ENCODE measurements around the gene CAPS.

The CAPS gene

DNA sequence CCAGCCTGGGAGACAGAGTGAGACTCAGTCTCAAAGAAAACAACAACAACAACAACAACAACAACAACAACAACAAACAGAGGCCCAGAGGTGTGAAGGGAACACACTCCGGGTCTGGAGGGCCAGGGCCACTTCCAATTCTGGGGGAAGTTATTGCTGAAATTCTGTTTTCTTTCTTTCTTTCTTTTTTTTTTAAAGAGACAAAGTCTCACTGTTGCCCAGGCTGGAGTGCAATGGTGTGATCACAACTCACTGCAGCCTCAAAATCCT is 3.5 kb upstream of the CAPS start:
- DNase-seq (ENCODE audit: low read depth), result no peak

DNA sequence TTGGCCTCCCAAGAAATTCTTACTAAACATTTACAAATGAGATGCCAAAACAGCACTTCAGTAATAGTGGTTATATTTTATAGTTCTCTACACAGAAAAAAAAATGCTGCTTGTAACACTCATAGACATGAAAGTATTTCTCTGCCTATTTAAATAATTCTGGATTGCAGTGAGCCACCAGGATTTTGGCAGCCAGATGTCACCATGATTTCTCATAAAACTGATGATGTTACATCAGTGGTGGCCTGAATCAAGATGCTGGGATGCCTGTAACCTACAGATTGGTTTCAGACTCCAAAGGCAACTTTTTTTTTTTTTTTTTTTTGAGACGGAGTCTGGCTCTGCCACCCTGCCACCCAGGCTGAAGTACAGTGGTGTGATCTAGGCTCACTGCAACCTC is 2.7 kb upstream of the CAPS start:
- DNase-seq (ENCODE audit: low read depth), result no peak

DNA sequence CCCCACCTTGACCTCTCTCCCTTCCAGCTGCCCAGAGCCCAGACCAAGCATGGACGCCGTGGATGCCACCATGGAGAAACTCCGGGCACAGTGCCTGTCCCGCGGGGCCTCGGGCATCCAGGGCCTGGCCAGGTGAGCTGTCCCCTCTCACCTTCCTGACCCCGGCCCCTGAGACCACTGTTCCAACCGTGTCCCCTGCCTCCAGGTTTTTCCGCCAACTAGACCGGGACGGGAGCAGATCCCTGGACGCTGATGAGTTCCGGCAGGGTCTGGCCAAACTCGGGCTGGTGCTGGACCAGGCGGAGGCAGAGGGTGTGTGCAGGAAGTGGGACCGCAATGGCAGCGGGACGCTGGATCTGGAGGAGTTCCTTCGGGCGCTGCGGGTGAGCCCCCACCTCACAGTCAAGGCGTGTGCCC is 312 bp downstream of the CAPS start:
- no peak for DNase-seq (ENCODE audit: low read depth)

DNA sequence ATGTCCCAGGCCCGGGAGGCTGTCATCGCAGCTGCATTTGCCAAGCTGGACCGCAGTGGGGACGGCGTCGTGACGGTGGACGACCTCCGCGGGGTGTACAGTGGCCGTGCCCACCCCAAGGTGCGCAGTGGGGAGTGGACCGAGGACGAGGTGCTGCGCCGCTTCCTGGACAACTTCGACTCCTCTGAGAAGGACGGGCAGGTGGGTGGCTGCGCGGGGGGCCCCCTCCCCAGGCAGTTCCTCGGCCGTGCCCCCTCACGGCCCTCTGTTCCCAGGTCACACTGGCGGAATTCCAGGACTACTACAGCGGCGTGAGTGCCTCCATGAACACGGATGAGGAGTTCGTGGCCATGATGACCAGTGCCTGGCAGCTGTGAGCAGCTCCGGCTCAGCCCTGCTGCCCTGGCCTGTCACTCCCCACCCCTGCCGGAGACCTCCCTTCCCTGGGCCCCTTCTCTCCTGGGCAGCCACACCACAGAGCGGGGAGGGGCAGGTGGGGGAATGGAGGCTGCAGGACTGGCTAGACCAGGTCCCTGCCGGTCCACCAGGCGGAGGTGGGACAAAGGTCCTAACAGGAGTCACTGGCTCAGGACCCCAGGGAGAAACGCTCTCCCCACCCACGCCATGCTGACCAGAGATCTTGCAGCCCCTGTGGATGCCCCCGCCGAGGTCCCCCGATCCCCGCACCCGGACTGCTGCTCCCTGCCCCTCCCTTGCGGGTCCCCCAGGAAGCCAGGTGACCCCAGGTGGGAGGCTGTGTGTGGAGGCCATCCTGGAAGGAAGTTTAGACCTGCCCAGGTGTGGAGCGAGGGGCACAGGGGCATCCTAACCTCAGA is 1.1 kb downstream of the CAPS start:
- DNase-seq (ENCODE audit: low read depth), result no peak

DNA sequence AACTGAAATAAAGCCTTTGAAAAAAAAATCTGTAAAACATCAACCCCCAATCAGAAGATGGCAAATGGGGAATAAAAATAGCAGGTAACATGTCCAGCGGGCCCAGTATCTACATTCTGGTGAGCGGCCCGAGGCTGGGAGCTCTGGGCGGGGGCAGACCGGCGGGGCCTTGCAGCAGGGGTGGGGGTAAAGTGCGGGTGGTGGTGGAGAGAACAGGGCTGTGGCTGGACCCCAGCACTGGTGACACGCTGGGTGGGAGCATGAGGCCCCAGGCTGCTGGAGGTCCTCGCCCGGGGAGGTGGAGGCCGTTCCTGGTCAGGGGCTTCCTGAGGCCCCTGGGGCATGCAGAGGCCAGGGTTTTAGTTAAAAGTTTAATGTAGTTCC is 1.7 kb downstream of the CAPS start:
- DNase-seq (ENCODE audit: low read depth), result no peak

DNA sequence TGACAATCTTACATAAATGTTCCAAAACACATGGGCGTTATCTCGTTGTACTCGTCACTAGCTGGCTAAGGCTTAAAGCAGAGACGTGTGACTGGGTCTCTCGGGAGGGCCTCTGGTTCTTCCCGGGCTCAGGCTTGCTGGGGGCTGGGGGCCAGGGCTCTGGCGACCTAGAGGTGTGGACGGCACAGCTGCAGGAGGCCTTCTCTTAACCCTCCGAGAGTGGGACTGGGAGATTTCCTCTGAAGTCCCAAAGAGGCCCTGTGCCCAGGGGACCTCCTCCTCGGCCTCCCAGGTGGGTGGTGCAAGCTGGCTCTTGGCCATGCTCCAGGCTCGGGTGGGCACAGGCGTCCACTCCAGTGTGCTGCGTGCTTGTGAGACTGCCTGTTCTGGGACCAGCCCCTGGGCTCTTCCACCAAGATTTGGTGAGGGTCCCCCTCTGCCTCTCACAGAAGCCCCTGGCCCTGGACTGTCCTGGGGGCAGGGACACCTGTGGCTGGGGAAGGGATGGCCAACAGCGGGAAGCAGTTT is 2.2 kb downstream of the CAPS start:
- no peak for DNase-seq (ENCODE audit: low read depth)

DNA sequence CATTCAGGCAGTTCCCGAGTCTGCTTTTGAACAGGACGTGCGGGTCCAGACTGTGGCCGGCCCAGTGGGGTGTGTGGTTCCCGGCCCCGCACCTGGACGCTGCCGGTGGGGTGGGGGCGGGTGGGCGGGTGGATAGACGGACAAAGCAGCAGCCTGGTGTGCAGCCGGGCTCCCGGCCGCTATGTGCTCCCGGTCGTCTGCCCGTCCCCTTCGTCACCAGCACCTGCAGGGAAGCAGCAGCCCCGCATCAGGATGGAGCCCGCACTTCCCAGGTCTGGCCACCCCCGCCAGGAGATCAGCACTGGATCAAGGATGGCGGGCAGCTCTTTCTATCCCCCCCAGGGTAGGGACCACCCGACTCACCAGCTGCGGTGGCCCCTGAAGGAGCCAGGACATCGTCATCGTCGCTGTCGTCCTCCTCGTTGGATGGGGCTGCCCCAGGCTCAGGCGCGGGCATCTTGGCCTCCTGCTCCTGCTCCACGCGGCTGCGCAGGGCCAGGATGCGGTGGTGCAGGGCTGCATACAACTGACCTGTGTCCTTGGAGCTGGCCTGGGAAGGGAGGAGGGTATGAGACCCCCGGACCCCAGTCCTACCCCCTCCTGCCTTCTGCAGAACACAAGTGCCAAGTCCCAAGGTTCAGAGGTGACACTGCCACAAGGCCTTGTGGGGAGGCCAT is 3.5 kb downstream of the CAPS start:
- DNase-seq (ENCODE audit: low read depth), result no peak

DNA sequence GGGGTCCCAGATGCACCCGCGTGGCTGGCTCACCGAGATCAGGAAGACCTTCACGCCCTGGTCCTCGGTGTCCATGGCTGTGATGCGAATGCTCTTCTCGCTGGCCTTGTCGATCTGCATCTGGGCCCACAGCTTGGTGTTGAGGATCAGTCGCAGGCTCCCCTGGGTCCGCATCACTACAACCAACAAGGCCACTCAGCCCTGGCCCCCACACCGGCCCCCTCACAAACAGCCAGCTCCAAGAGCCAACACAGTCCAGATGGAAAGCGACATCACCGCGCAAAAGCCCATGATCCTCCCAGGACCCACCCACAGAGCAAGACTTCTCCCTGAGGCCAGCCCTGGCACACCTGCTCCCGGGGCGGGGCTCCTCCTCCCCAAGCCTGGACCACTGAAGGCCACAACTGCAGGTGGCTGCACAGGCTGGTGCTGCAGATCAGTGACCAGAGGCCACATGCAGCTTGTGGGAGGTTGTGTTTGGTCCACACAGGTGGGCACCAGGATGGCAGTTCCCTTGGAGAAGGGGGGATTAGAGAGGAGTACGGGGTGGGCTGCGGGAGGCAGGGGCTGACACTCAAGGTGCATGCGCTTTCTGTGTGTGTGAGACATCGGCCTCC is 4.5 kb downstream of the CAPS start:
- no peak for DNase-seq (ENCODE audit: low read depth)

DNA sequence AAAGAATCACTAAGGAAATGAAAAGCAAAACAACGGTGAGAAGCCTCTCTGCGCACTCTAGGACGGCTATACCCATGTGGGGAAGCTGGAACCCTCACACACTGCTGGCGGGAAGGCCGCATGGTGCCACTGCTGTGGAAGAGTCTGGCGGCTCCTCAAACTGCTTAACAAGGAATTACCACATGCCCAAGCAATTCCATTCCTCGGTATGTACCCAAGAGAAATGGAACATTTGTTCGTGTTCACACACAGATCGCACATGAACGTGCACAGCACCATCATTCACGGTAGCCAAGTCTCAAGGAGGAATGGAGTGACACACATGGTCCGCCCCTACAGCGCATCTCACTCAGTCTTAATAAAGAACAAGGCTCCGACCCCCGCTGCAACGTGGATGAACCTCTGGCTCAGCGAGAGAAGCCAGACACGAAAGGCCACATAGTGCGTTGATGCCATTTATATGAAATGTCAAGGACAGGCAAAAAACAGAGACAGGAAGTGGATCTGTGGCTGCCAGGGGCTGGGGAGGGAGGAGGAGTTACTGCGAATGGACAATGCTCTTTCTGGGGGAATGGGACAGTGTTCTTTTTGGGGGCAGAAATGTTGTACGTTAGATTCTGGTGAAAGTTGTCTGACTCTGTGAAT is 7.6 kb downstream of the CAPS start:
- no peak for DNase-seq (ENCODE audit: low read depth)

DNA sequence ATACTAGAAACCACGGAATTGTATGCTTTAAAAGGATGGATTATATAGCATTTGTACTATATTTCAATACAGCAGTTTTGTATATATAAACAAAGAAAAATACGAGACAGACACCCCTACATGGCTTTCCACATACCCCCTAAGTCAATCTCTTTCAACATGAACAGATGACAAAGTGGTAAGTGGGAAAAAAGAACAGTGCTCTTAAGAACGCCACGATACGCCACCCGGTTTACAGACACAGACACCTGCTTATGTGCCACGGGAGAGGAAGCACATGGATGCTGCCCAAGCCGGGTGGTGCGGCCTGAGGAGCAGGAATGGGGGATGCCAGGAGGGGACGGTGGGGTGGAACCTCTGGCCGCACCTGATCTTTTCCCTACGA is 8.1 kb downstream of the CAPS start:
- DNase-seq (ENCODE audit: low read depth), result no peak

DNA sequence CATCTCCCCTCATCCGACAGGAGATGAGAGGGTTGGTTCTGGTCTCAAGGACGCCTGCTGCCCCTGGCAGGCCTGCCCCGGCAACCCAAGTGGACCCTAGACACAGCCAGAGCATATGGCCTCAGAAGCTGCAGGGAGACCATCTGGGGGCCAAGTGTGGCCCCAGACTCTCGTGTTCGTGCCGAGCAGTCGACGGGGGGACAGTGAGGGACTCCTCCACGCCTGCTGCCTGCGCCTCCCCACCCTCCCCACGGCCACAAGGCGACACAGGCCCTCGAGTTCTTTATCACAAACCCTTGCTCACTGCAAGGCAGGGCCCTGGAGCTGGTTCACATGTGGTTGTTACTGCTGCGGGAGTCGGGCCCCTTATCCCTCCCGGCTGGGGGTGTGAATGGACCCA is 9.3 kb downstream of the CAPS start:
- no peak for DNase-seq (ENCODE audit: low read depth)

DNA sequence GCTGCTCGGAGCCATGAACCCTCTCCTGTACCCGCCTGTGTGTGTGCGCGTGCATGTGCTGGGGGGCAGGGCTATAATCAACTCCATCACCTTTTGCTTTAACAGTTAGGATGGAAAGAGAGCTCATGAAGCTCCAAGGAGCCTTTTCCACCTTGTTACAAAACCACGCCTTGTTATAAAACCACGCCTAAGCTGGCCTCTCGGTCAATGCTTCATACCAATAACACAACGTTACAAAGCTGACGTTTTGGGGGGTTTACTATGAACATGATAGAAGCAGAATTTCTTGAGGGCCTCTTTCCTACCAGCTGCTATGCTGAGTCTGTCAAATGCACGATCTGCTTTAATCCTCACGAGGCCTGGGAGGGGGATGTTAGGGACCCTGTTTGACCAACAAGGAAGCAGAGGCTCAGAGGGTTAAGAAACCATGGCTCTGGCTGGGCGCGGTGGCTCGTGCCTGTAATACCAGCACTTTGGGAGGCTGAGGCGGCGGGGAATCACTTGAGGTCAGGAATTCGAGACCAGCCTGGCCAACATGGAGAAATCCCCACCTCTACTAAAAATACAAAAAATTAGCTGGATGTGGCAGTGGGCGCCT is 11.9 kb downstream of the CAPS start:
- no peak for DNase-seq (ENCODE audit: low read depth)

DNA sequence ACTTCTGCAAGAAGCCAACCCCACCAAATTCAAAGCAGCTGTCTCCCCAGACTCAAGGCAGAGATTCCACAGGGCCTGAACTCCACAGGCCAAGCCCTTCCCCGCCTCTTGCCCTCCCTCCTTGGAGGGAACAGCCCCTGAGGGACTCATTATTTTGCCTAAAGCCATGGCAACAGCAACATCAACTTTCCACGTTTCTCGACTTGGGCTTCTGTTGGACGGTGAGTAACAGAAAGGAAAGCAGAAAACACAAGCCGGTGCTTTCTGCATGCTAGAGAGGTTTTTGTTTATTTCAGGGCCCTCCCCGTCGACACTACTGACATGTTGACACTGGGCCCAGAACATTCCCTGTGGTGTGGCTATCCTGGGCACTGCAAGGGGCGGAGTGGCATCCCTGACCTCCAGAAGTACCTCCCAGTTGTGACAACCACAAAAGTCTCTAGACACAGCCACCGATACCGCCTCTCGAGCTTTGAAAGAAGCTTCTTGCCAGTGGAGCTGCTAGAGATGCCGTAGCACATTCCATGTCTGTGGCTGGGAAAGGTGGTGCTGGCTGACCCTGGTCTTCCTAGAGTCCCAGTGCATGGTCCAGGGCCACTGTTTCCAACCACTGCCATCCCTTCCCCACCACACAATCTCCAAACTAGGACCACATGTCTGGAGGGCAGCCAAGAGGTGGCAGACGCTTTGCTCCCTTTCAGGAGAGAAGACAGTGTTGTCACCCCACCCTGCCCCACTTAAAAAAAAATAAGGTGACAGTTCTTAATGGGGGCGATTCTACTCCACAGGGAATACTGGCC is 12.8 kb downstream of the CAPS start:
- no peak for DNase-seq (ENCODE audit: low read depth)

DNA sequence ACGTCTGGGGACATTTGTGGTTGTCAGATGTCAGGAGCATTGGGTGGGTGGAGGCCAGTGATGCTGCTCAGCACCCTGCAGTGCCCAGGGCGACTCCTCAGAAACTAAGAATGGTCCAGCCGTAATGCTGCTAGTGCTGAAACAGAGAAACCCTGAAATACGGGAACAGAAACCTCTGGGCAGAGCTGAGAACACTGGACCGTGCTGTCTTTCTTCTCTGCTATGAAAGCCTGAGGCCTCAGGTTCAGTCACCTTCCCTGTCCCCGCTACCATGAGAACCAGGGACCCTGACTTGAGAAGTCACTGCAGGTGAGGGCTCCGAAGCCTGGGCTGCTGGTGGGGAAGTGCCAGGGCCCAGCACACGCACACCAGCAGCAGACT is 13.4 kb downstream of the CAPS start:
- DNase-seq (ENCODE audit: low read depth), result no peak

DNA sequence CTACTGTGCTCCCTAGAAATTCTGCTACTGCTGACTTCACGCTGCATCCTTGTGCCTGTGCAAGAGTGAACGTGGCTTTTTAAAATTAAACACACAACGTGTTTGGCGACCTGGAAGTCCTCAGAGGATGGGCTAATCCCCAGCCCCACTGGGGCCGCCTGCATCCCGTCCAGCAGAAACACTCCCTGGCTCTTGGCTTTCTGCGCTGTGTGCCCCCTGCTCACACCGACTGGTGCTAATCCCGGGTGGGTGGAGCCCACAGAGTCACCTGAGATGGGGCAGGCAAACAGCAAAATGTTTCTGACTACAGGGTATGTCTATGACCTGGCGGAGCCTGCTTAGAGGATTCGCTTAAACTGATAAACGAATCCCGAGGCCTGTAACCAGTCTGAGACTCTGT is 15.1 kb downstream of the CAPS start:
- DNase-seq (ENCODE audit: low read depth), result no peak

DNA sequence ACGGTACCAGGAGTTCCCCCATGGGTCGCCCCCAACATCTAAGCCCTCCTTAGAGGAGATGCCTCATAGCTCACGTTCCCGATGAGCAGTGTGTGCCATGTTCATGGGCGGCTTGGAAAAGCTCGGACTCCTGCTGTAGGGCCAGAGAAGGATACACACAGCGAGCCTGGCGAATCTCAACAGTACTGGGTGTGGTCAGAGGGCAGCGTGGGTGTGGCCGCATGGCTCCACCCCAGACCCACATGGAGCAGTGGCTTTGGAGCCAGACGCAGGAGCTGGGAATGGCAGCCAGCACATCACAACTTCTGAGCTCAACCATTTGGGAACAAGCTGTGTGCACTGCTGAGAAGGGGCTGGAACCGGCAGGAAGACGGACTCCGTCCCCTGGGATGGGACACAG is 15.6 kb downstream of the CAPS start:
- DNase-seq (ENCODE audit: low read depth), result no peak

DNA sequence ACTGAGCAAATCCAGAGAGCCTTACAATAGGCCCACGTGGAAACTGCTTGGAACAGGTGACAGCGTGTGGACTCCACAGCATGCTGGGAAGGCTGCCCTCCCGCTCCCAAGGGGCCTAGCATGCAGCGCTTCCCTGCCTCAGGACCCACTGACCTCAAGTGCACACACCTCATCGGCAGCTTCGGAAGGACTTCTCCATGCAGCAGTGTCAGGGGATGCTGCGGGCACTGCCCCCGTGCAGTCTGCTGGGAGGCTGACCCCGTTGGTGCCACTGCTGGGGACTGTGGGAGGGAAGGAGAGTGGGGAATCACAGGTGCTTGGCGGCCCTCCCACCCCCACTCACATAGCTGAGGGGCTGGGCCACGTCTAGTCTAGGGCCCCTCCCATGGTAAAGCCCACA is 17.2 kb downstream of the CAPS start:
- no peak for DNase-seq (ENCODE audit: low read depth)

DNA sequence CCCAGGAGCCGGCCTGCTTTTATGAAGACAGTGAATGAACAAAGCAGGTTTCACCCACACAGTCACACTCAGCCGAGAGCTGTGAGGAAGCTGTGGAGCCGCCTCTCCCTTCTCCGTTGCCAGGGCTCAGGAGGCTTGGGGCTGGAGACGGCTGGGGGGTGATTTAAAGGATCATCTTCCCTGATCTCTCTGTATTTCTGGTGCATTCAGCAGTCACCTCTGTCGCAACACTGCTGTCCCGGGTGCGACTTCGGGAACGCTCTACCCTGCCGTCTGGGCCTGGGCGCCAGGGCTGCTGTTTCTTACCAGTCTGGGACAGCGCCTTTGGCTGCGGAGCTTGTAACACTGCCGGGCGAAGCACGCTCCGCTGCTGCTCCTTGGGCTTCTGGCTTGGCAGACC is 18.1 kb downstream of the CAPS start:
- no peak for DNase-seq (ENCODE audit: low read depth)

DNA sequence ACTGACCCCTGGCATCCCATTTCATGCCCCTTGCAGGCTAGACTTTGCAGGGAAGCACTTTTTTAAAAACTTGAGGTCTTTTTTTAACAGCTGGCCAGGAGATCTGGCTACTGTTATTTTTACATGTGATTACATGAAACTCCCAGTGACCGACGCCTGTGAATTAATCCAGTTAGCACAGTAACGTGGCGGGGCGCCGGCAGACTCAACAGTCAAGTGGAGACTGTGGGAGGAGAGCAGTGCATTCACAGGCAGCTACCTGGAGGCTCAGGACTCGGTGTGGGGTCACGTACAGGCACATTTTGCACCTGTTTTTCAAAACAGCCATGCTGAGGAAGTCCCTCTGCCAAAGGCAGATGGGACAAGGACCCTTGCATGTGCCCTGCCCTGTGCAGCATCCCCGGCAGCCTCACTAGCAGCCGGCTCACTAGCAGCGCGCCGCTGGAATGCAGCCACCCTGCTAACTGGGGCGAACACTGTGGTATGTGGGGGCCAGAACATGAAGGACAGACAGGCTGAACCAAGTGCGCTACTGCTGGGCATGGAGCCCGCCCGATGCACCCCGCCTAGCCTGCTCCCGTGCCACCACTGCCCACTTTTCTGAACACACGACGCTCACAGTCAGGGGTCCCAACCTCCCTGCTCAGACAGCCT is 18.7 kb downstream of the CAPS start:
- no peak for DNase-seq (ENCODE audit: low read depth)

DNA sequence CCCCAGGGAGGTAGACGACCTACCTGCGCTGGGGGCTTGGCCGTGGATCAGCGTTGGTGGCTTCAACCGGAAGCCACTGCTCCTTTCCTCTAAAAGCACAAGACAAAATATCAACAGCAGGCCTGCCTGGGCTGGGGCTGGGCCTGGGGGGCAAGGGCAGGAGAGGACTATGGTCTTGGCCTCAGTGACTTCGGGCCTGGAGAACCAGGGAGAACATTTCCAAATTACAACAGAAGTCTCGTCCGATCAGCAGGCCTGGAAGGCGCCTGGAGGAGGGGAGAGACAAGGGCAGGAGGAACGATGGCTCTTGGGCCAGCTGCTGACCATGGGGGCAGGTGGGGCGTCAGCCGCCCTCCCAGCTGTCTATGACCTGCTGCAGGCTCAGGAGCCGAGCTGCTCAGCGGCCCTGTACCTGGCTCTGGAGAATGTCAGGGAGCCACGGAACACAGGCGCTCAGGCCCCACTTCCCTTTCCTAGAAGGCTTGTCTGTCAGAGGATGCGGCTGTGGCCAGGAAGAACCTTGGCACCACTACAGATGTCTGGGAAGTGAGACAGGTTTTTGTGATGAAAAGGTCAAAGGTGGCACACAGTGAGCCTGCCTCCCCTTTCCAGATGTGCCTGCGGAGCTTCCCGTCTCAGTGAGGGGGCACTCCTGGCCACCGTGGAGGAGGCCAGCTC is 19.5 kb downstream of the CAPS start:
- DNase-seq (ENCODE audit: low read depth), result no peak

DNA sequence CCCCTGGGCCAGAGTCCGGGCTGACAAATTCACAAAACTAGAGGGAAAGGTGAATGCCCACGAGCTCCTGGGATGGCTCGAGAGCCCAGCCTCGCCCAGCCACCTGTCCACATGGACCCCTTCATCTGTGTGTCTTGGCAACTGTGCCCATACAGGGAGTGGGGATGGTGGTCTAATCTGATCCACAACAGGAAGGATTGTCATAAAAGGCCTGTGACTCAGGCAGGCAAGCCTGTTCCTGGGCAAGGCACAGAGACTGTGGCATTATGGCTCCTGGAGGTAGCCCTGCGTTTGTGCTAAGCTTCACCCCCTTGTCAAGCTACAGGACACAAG is 20.0 kb downstream of the CAPS start:
- no peak for DNase-seq (ENCODE audit: low read depth)
